Prostate gland (tissue), 2 donors: Measurements from ENCODE around the gene RPS8.

Source experiments
- CTCF ChIP-seq, 4 experiments: fragments of 200-600 bp in 2 of 4; fragments of 450-650 bp in 2 of 4; sonication (generic) in 2 of 4; IDR thresholded peaks; 1 replicate in 3 of 4; 2 replicates in 1 of 4; pipeline ENCODE4 v1.5.1; 2016 to 2019; ENCODE audit warnings: antibody characterized with exemption in 4 of 4, mild to moderate bottlenecking in 2 of 4, moderate library complexity in 2 of 4
- POLR2A ChIP-seq: fragments of 450-650 bp; IDR thresholded peaks from one replicate; pipeline ENCODE4 v1.6.1; 2016; ENCODE audit warnings: antibody characterized with exemption, mild to moderate bottlenecking
- POLR2AphosphoS5 ChIP-seq: sonication (generic); formaldehyde crosslinking; IDR thresholded peaks from one replicate; pipeline ENCODE4 v1.6.1; 2017; ENCODE audit warnings: antibody characterized with exemption

- no peak for TF ChIP-seq CTCF (IDR thresholded peaks at IDR 0.05)
- no peak for TF ChIP-seq POLR2A
- no peak for TF ChIP-seq POLR2AphosphoS5
These were observed 15.8 kb downstream of the RPS8 start for GRCh38 chr1:44790968-44791801.
